K562 (cell line): ENCODE results near the gene RPS8. TPM values are rescaled to one million over a fixed set of nuclear protein-coding genes. Genes with fewer than 3 reads are reported as not detected.
A peak's percentile ranks its signal among the peaks of the same experiment; 100 is the strongest.

ENCODE experiments used
- ATAC-seq: fragments of 200-7000 bp; cut with Tn5 transposase; 3 replicates; pipeline ENCODE4 v1.9.1; 2020; ENCODE audit warnings: moderate library complexity
- BruUV-seq: library from RNA; stranded (reverse); fragments of 400-500 nt; replicated peaks from 2 replicates; lab custom pipeline; 2021; lab: Mats Ljungman, UMichigan
- CTCF ChIA-PET: fragments of 300-600 bp; formaldehyde crosslinking; extraction: SDS; loops from one replicate; lab custom pipeline; 2021; ENCODE audit warnings: low intra/inter-chr PET ratio; lab: Yijun Ruan, JAX
- POLR2A ChIA-PET: fragments of 300-600, 350-650 bp; sonication (Branson Sonifier 250); formaldehyde crosslinking; extraction: SDS; loops from one replicate; lab custom pipeline; 2021; ENCODE audit warnings: antibody characterized with exemption, inconsistent platforms; lab: Yijun Ruan, JAX
- DNase-seq, 4 experiments: peaks; one replicate each; pipeline versions ENCODE4 v3.0.0 to v3.0.0-alpha.2; 2011 to 2018; ENCODE audit warnings: low spot score in 3 of 4, mixed read lengths in 3 of 4; ENCODE audit errors: extremely low read depth in 1 of 4
- FAIRE-seq: peaks from 2 replicates; lab custom pipeline; 2011; peaks lifted over from hg19 to GRCh38; lab: Jason Lieb, UNC
- H2AFZ ChIP-seq: 2 replicates; pipeline ENCODE4 v1.6.0; 2011; ENCODE audit warnings: low read depth, low read length, control low read depth, inconsistent platforms
- H3K27ac ChIP-seq: fragments of 200-600 bp; 3 replicates; pipeline ENCODE4 v1.8.0; 2011; ENCODE audit warnings: low read depth, mild to moderate bottlenecking, control low read depth, inconsistent platforms, low read length, moderate library complexity, mixed read lengths; ENCODE audit errors: extremely low read depth
- H3K27me3 ChIP-seq, 2 experiments: fragments of 300-600 bp in 1 of 2; 2 replicates in 1 of 2; 3 replicates in 1 of 2; pipeline versions ENCODE4 v1.6.0 to v1.8.0; 2011; ENCODE audit warnings: inconsistent platforms in 2 of 2, low read length in 2 of 2, mild to moderate bottlenecking in 1 of 2, mixed read lengths in 1 of 2, moderate library complexity in 1 of 2; ENCODE audit not compliant: control insufficient read depth in 2 of 2, insufficient read depth in 2 of 2
- H3K36me3 ChIP-seq: fragments of 300-600 bp; 3 replicates; pipeline ENCODE4 v1.8.0; 2011; ENCODE audit warnings: mild to moderate bottlenecking, low read length, inconsistent platforms; ENCODE audit not compliant: control insufficient read depth, insufficient read depth
- H3K4me1 ChIP-seq, 2 experiments: fragments of 200-600 bp in 1 of 2; replicated peaks in 1 of 2; 2 replicates in 1 of 2; 3 replicates in 1 of 2; pipeline versions ENCODE4 v1.5.1 to v1.8.0; 2011; ENCODE audit warnings: inconsistent platforms in 2 of 2, low read length in 2 of 2, mild to moderate bottlenecking in 1 of 2, mixed read lengths in 1 of 2, moderate library complexity in 1 of 2; ENCODE audit not compliant: control insufficient read depth in 2 of 2, insufficient read depth in 2 of 2
- H3K4me2 ChIP-seq: 2 replicates; pipeline ENCODE4 v1.6.1; 2011; ENCODE audit warnings: low read length, control low read depth, inconsistent platforms, mixed read lengths; ENCODE audit not compliant: insufficient read depth
- H3K4me3 ChIP-seq: fragments of 200-600 bp; sonication (generic), shearing (Covaris generic); 2 replicates; pipeline ENCODE4 v1.5.1; 2016; ENCODE audit warnings: control low read depth, inconsistent platforms
- H3K79me2 ChIP-seq: fragments of 200-600 bp; 3 replicates; pipeline ENCODE4 v1.8.0; 2011; ENCODE audit warnings: low read length, inconsistent platforms; ENCODE audit not compliant: control insufficient read depth, insufficient read depth
- H3K9ac ChIP-seq, 2 experiments: 2 replicates each; pipeline versions ENCODE4 v1.6.0 to v1.6.1; 2011; ENCODE audit warnings: low read depth in 2 of 2, low read length in 2 of 2, control low read depth in 1 of 2, inconsistent platforms in 1 of 2, mild to moderate bottlenecking in 1 of 2, mixed read lengths in 1 of 2; ENCODE audit not compliant: insufficient read depth in 1 of 2
- H3K9me1 ChIP-seq: one replicate; pipeline ENCODE4 v1.6.0; 2011; ENCODE audit warnings: inconsistent platforms, mild to moderate bottlenecking, low read length, moderate library complexity; ENCODE audit not compliant: control insufficient read depth, insufficient read depth
- H3K9me3 ChIP-seq: replicated peaks from 2 replicates; pipeline ENCODE4 v1.5.1; 2011; ENCODE audit warnings: low read depth, low read length, inconsistent platforms; ENCODE audit not compliant: control insufficient read depth, insufficient read depth
- H4K20me1 ChIP-seq: replicated peaks from 2 replicates; pipeline ENCODE4 v1.6.1; 2011; ENCODE audit warnings: low read length, inconsistent platforms, mixed read lengths; ENCODE audit not compliant: control insufficient read depth, insufficient read depth
- ARID1B ChIP-seq: fragments of 450-650 bp; IDR thresholded peaks from 2 replicates; pipeline ENCODE4 v1.6.1; 2016; ENCODE audit warnings: antibody characterized with exemption, mild to moderate bottlenecking, inconsistent platforms
- CTCF ChIP-seq, 3 experiments: IDR thresholded peaks in 2 of 3; conservative IDR thresholded peaks in 1 of 3; 2 replicates each; pipeline ENCODE4 v1.5.1; 2011 to 2012; ENCODE audit warnings: low read length in 3 of 3, mild to moderate bottlenecking in 3 of 3, control low read depth in 2 of 3, improper control_type of control experiment in 1 of 3, inconsistent platforms in 1 of 3, low read depth in 1 of 3, mixed read lengths in 1 of 3, moderate library complexity in 1 of 3; ENCODE audit not compliant: insufficient read depth in 2 of 3
- DACH1 ChIP-seq: fragments of 450-650 bp; IDR thresholded peaks from 2 replicates; pipeline ENCODE4 v1.6.1; 2018; ENCODE audit not compliant: partially characterized antibody
- DPF2 ChIP-seq: fragments of 450-650 bp; IDR thresholded peaks from 2 replicates; pipeline ENCODE4 v1.6.1; 2016
- EHMT2 ChIP-seq: fragments of 450-650 bp; IDR thresholded peaks from 2 replicates; pipeline ENCODE4 v1.6.1; 2018; ENCODE audit warnings: antibody characterized with exemption
- ELF1 ChIP-seq: fragments of 200-800 bp; sonication (Bioruptor generic); IDR thresholded peaks from 2 replicates; pipeline ENCODE4 v1.6.1; 2016; ENCODE audit warnings: missing genetic modification characterization, missing compliant biosample characterization
- FOXK2 ChIP-seq, 2 experiments: fragments of 450-650 bp; IDR thresholded peaks in 1 of 2; conservative IDR thresholded peaks in 1 of 2; 2 replicates each; pipeline ENCODE4 v1.6.1; 2016; ENCODE audit warnings: low read depth in 2 of 2, mild to moderate bottlenecking in 1 of 2
- HMBOX1 ChIP-seq: sonication (generic); IDR thresholded peaks from 2 replicates; pipeline ENCODE4 v1.6.1; 2016
- JUND ChIP-seq, 2 experiments: IDR thresholded peaks; 2 replicates in 1 of 2; 3 replicates in 1 of 2; pipeline ENCODE4 v1.6.1; 2011; ENCODE audit warnings: borderline replicate concordance in 2 of 2, low read depth in 2 of 2, low read length in 2 of 2, improper control_type of control experiment in 1 of 2, missing biosample characterization in 1 of 2, missing genetic modification characterization in 1 of 2, missing genetic modification reagents in 1 of 2
- LCOR ChIP-seq: sonication (generic); formaldehyde crosslinking; IDR thresholded peaks from 2 replicates; pipeline ENCODE4 v1.8.0; 2022; ENCODE audit warnings: mild to moderate bottlenecking, missing genetic modification reagents
- MEIS2 ChIP-seq: fragments of 450-650 bp; IDR thresholded peaks from 2 replicates; pipeline ENCODE4 v1.6.1; 2014; ENCODE audit warnings: mild to moderate bottlenecking; ENCODE audit not compliant: partially characterized antibody
- MYNN ChIP-seq, 2 experiments: sonication (generic); formaldehyde crosslinking in 1 of 2; IDR thresholded peaks; 2 replicates each; pipeline versions ENCODE4 v1.5.0 to v1.6.1; 2016 to 2020; ENCODE audit warnings: antibody characterized with exemption in 1 of 2, missing genetic modification reagents in 1 of 2
- NRF1 ChIP-seq, 2 experiments: fragments of 450-650 bp; IDR thresholded peaks in 1 of 2; conservative IDR thresholded peaks in 1 of 2; 2 replicates each; pipeline ENCODE4 v1.6.1; 2014; ENCODE audit warnings: mild to moderate bottlenecking in 2 of 2
- SIN3A ChIP-seq, 2 experiments: fragments of 150-350 bp in 1 of 2; IDR thresholded peaks; 2 replicates each; pipeline ENCODE4 v1.6.1; 2011 to 2016; ENCODE audit warnings: borderline replicate concordance in 2 of 2, low read depth in 2 of 2, low read length in 2 of 2, mild to moderate bottlenecking in 2 of 2, moderate library complexity in 2 of 2; ENCODE audit not compliant: control insufficient read depth in 1 of 2
- TFAM ChIP-seq: fragments of 250-450 bp; sonication (Bioruptor Pico); conservative IDR thresholded peaks from 2 replicates; pipeline ENCODE4 v1.5.0; 2021; ENCODE audit warnings: mild to moderate bottlenecking, moderate library complexity
- ZBTB7A ChIP-seq: IDR thresholded peaks from 2 replicates; pipeline ENCODE4 v1.6.1; 2011; ENCODE audit warnings: low read depth, mild to moderate bottlenecking, low read length, moderate library complexity, borderline replicate concordance; ENCODE audit not compliant: control insufficient read depth
- ZNF668 ChIP-seq: fragments of 250-450 bp; sonication (Bioruptor Pico); IDR thresholded peaks from 2 replicates; pipeline ENCODE4 v1.8.0; 2022; ENCODE audit warnings: mild to moderate bottlenecking, inconsistent platforms
- WGBS: fragments of 100-300 bp; shearing (Covaris generic); methylation state at CpG from one replicate; pipeline ENCODE4 v1.1.6; 2016; ENCODE audit warnings: low coverage, mixed read lengths; ENCODE audit not compliant: insufficient coverage; ENCODE audit errors: missing lambda C conversion rate; 5-methylcytosine and 5-hydroxymethylcytosine counted together
- in situ Hi-C: fragments of 300-500 bp; cut with MboI; formaldehyde crosslinking; loops from 4 replicates; pipeline ENCODE4 v1.15.0; 2018; ENCODE audit warnings: inconsistent platforms, mixed read lengths
- intact Hi-C: fragments of 100-400 bp; cut with micrococcal nuclease; formaldehyde crosslinking; loops from 2 replicates; pipeline ENCODE4 v1.14.2; 2022
- polyA plus RNA-seq, 8 experiments: library from polyadenylated mRNA; depleted of rRNA in 4 of 8; stranded (reverse) in 5 of 8; unstranded in 3 of 8; fragments of >200 nt; fragmentation: Nextera tagmentation in 2 of 8; fragmentation: Illumina TruSeq in 1 of 8; extraction: Ambion mirVana in 2 of 8; extraction: Trizol in 1 of 8; gene quantifications; 2 replicates each; pipeline versions ENCODE4 v1.2.1 to v1.2.3, GENCODE V29; 2011 to 2014; ENCODE audit warnings: inconsistent platforms in 1 of 8, missing spikeins in 1 of 8
- total RNA-seq, 7 experiments: library from RNA; depleted of rRNA in 6 of 7; stranded (reverse); fragments of >200 nt in 6 of 7; fragmentation: Illumina TruSeq in 2 of 7; extraction: Trizol in 2 of 7; gene quantifications; 2 replicates each; pipeline versions ENCODE4 v1.2.1 to v1.2.3, GENCODE V29; 2011 to 2021; ENCODE audit warnings: low replicate concordance in 1 of 7

RPS8 gene
- total and polyA plus RNA-seq, 9 of the 15 experiments (the other 6 are each of a cell fraction or from before 2014, with no cell fraction given) = 2,431 to 4,168 (median 3,109) TPM

DNA sequence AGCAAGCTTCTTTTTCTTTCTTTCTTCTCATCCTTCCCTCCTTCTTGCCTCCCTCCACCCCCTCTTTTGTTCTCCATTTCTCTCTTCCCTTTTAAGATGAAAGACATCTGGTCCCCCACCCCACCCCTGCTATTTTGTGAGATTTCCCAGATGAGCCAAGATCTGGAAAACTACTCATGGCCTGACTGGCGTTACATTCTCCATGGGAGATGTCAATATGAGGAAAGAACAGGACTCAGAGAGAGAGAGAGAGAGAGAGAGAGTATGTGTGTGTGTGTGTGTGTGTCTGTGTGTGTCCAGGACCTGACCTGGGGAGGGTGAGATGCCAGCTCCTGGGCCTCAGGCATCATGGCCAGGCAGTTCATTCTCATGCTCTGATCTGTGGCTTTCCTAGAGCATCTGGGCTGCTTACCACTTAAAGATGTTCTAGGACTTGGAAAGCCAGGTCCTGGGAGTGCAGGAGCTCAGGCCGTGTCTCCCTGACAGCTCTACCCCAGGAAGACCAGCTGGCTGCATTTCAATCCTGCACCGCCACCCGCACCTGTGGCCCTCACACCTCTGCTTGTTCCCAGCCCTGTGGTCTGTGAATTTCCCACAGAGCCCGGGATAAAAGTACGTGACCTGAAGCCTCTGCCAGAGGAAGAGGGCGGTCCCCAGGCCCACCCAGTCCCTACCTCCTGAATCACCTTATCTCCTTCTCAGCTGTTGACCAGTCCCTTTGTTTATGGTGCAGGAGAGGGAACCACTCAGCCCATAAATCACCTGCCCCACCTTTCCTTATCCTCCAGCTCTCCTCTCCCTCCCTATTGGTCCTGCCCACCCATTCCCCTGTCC lies 15.8 kb downstream of the RPS8 start:
- FAIRE-seq = peak; percentile 78
- peak; percentile 45 for ATAC-seq
- Histone ChIP-seq H3K4me2 (peak overlapping the region; percentile 69), H4K20me1 (no peaks in the 10 kb centered on the region), H3K79me2 (no peaks in the 10 kb centered on the region), H3K9me3 (no peaks in the 10 kb centered on the region), H3K4me3 (no peak overlapping the region), H3K27me3 (no peaks in the 10 kb centered on the region), H3K4me1 (peaks cover 20 to 21% of the 10 kb centered on the region in 2 experiments; a peak in 4 of 5 replicates), H3K36me3 (no peaks in the 10 kb centered on the region), H3K9me1 (no peaks in the 10 kb centered on the region), H3K9ac (peak overlapping the region; percentile 4 to 66; a peak in 2 of 4 replicates), H2AFZ (peak overlapping the region; percentile 67), H3K27ac (no peak overlapping the region)
- DNase-seq = peak in 3 of 4 experiments; percentile 44 to 74 (median 65)
- ChIA-PET CTCF (no interaction called here), POLR2A (interaction anchor here (0.5 to 12.0 kb wide), 9 partner anchors 9 to 728 kb away, joined by 3 to 253 read pairs (median 3); partner anchors contain the start of genes PLK3 and RPS8)
- 12% methylated on average over 7 of the region's 7 CpGs for WGBS
- in situ Hi-C loops (loop anchor here (5.0 to 10.0 kb wide), 2 partner anchors 221 to 514 kb away; partner anchors contain the start of genes HECTD3 and UROD), intact Hi-C loops (loop anchor here (5.0 kb wide), 2 partner anchors 41 to 221 kb away; partner anchors contain the start of genes HECTD3 and UROD)
- BruUV-seq = no TSS peak
- TF ChIP-seq JUND (IDR thresholded peaks at IDR 0.05; ENCODE audit: borderline replicate concordance, low read depth, low read length) = no peak
- TF ChIP-seq JUND (tag; IDR thresholded peaks at IDR 0.05; ENCODE audit: borderline replicate concordance, low read depth, low read length) = peak; percentile 30; the same call in 1 of the 3 replicates
- no peak for TF ChIP-seq ZNF668 (CRISPR knock-in tag)
- peak; percentile 68 for TF ChIP-seq DPF2
- TF ChIP-seq SIN3A (IDR thresholded peaks at IDR 0.05; ENCODE audit: borderline replicate concordance in 2 of 2, control insufficient read depth in 1 of 2, low read depth in 2 of 2, low read length in 2 of 2) = 0 out of 4 replicates have a peak, but pooled peaks of 1 of the 2 experiments have one; percentile 46
- no peak for TF ChIP-seq TFAM
- TF ChIP-seq ARID1B = peak; percentile 73
- peak; percentile 95 for TF ChIP-seq MEIS2
- TF ChIP-seq CTCF (IDR thresholded peaks at IDR 0.05 in 2 of 3, conservative IDR thresholded peaks at IDR 0.05 in 1 of 3; ENCODE audit: insufficient read depth in 2 of 3, low read depth in 1 of 3, low read length in 3 of 3) = no peak
- 0 out of 2 replicates have a peak, but pooled peaks have one; percentile 23 for TF ChIP-seq HMBOX1
- TF ChIP-seq FOXK2 (conservative IDR thresholded peaks at IDR 0.05 in 1 of 2, IDR thresholded peaks at IDR 0.05 in 1 of 2; ENCODE audit: low read depth in 2 of 2) = peak; percentile 52 to 78; a peak in 2 of 4 replicates
- TF ChIP-seq ZBTB7A = 0 out of 2 replicates have a peak, but pooled peaks have one; percentile 22
- TF ChIP-seq NRF1 (conservative IDR thresholded peaks at IDR 0.05 in 1 of 2, IDR thresholded peaks at IDR 0.05 in 1 of 2) = no peak
- TF ChIP-seq ELF1 (tag) = no peak
- TF ChIP-seq EHMT2 = 0 out of 2 replicates have a peak, but pooled peaks have one; percentile 34
- peak; percentile 86 for TF ChIP-seq DACH1
- TF ChIP-seq LCOR (CRISPR knock-in tag) = no peak
- TF ChIP-seq MYNN (IDR thresholded peaks at IDR 0.05) = peak; percentile 61; the same call in 1 of the 2 replicates
- TF ChIP-seq MYNN (CRISPR knock-in tag; IDR thresholded peaks at IDR 0.05) = no peak
